ENCODE measurements around the gene TFEB.

The TFEB gene

DNA sequence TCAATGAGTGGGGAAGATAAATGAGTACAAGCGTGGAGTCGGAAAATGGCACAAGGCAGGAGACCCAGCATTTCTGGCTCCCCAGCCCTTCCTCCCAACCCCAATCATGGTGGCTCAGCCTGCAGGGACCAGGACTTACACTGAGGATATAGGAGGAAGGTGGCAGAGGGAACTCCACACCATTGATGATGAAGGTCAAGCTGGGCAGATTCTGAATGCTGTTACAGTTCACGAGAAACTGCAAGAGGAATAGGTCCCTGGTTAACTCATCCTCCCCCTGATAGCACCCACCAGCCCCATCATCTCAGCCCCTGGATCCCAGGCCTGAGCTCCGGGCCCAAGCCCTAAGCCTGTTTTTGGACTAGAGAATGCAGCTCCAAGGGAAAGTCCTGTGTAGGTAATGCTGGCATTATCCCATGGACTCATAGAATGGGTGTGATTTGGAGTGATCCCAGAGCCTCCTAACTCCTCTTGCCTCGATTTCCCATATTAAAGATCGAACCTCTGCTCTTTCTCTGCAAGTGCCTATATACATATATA, 2.3 kb upstream of the TFEB start:
- no peak for DNase-seq (ENCODE audit: low read depth)

DNA sequence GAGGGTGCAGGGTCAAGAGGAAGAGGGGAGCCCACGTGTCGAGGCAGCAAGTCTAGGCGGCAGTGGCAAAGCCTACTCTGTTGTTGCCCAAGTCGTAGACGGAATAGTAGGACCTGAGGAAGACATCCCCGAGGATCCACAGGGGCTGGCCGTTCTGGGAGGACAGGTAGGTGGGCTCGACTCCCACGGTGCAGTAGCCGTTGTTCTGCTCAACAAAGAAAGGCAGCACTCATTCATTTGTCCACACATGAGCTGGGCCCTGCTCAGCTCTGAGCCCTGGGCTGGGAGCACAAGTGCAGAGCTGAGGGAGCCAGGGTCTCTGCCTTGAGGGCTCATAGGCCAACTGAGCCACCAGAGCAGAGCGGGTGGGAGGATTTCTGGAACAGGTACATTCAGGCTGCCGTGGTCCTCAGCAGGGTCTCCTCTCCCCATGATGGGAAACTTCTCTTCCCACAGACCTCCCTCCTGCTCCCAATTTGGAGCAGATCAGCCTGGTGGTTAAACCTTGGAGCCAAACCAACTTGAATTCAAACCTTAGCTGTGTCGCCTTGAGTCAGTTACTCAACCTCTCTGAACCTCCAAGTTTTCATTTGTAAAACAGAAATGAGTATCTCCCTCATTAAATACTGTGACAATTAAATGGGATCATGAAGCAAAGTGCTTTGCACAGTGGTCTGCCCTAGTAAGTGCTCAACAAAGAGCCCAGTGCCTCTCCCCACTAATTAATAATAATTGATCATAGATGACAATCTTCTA, 1.6 kb upstream of the TFEB start:
- DNase-seq (ENCODE audit: low read depth), result no peak

DNA sequence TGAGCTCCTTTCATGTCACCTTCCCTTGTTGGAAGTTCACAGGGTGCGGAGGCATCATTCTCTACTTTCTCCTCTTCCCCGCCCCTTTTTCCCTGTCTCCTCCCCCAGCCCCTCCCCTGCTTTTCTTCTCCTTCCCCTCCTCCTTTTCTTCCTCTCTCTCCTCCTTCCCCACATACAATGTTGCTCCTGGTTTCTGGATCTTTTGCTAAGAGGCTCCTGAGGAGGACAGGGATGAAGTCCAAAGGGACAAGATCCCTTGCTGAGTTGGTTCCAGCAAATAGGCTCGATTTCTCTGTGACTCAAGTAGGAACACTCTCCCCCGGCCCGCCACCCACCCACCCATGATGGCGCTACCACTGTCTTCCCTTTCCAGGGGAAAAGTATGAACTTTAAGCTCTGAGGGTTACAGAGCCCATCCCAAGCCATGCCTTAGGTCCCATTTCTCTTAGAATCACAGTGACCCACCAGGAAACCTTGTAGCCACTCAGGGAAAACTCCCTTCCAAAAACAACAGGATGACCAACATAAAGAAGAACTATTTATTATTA, 852 bp upstream of the TFEB start:
- no peak for DNase-seq (ENCODE audit: low read depth)

DNA sequence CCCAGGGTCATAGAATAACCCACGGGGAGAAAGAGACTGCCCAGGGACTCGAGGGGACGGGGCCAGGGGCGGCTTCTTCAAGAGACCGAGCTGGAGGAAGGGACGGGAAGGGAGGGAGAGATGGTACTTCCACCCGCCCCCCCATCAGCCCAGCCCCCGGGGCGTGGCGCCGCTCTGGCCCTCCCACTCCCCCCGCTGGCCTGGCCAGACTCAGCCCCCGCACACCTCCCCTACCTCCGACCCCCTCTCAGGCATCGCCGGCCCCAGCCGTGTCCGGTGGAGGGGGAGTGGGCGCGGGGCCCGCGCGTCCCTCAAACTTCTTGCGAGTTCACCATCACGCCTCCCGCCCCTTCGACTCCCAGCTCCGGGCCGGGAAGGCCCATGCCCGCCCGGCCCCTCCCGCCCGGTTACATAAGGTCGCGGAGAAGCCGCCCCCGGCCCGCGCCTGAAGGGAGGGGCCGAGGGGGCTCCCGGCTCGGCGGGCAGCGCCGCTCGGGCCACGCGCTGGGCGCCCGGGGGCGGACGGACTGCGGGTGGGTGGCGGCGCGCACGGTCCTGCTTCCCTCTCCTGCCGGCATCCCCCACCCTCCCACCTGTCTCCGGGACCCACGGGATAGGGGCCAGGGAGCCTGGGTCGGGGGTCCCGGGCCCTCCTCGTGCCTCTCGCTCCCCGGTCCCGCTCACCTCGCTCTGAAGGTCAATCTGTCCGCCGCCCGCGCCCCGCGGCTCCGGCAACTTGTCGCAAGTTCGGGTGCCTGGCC, 562 bp downstream of the TFEB start:
- DNase-seq (ENCODE audit: low read depth), result peak; percentile 60

DNA sequence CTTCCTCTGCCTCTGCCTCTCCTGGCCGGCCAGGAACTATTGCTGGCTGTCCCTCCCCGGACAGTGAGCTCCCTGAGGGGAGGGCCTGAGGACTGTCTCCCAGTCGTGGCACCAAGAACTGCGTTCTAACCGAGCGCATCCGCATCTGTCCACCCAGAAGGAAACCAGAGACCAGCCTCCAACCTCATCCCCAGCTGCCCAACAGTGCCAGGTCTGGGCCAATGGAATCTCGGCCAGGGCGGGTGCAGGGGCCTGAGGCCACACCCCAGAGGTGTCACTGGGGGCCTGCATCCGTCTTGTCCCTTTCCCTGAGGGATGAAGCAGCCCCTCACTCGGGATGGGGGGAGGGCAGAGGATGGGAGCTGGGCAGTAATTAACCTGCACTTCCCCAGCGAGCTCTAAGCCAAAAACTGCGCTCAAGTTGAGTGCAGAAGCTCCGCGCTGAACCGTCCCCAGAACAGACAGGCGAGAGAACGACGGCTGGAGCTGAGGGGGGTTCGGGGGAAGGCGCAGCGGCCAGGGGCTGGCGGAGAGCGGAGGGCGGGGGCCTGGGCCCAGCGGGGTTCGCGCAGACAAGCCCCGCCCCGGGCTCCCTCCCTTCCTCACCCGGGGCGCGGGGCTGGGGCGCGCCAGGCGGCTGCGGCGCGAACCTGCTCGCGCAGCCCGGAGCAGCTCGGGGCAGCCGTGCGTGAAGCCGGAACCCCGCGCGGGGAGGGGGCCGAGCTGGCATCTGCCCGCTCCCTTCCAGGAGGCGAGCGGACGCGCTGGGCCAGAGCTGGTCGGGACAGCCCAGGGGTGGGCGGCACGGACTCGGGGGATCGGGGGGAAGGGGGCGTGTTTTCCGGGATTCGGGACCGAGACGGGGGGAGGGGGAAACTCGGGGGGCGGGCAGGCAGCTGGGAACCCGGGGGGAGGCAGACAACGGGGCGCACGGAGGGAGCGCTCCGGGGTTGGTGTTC, 1.4 kb downstream of the TFEB start:
- peak; percentile 55 for DNase-seq (ENCODE audit: low read depth)

DNA sequence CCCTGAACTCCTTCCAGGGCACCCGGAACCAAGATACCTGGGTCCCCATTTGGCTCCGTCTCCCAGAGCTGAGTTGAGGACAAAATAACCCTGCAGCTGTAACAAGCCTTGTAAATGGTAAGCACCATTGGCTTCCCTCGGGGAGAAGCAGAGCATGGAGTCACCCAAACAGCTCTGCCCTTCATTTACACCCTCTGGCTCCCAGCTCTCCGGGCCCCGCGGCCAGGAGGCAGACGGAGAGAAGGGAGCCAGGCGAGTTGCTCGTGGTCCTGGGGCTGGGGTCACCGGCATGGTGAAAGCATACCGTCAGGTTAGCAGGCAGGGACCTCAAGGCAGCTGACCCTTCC, 2.1 kb downstream of the TFEB start:
- DNase-seq (ENCODE audit: low read depth), result no peak

DNA sequence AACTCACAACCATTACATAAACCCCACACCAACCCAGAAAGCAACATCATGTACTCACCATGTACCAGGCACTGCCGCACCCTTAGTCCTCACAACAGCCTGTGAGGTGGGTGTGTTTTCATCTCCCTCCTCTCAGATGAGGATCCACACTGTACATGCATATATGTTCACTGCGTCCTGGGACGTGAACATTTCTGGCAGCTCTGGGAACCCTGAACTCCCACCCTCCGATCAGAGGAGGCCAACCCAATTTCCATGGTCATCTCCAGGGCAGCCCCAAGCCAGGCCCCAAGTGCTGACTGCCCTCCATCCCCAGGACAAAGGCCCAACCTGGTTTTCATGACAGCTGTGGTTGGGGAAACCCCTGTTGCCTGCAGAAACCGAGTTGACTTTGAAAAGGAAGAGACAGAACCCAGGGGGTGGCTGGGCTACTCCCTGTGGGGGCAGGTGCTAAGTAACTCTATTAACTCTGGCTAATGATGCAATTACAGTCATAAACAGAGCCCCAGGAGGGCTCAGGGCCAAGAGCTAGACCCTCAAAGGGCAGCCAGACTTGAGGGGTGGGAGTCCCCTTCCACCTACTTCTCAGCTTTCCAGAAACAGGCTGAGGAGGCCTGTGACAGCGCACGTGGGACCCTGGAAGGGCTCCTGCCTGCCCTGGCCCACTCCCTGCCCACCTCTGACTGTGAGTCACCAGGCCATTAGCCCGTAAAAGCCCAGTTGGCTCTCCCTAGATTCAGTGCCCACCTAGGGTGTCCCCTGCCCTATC, 2.6 kb downstream of the TFEB start:
- peak; percentile 40 for DNase-seq (ENCODE audit: low read depth)

DNA sequence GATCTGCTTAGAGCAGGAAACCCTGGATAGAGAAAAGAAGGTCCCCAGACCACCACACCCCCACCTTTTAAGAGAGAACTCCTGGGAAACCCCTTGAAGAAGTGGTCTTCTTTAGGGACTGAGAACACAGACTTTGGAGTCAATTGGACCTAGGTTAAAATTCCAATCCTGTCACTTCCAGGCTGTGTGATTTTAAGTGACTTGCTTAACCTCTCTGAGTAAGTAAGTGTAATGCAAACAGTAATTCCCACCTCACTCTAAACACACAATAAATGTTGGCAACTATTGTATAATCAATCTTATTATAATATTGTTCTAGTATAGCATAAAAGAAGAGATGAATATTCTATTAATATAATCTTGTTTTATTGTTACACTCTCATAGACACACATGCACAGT, 3.3 kb downstream of the TFEB start:
- DNase-seq (ENCODE audit: low read depth), result no peak

DNA sequence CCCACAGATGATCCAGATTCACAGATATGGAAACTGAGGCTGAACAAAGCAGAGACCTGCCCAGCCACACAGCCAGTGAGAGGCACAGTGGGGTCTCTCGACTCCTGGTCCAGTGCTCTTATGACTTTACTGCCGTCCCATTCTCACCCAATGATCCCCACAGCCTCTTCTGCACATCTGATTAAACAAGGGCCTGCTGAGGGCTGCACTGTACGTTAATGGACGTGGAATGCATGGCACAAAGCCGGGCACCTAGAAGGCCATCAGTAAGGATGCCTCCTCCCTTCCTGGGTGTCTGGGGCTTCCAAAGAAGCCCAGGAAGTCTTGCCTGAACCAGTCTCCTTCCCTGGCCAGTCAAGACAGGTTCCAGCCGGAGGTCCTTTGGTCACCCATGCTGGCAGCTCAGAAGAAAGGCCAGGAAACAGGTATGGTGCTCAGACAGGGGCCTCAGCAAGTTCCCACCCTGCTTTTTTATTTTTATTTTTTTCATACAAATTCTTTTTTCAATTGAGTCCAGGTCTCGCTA, 3.8 kb downstream of the TFEB start:
- DNase-seq (ENCODE audit: low read depth), result no peak

DNA sequence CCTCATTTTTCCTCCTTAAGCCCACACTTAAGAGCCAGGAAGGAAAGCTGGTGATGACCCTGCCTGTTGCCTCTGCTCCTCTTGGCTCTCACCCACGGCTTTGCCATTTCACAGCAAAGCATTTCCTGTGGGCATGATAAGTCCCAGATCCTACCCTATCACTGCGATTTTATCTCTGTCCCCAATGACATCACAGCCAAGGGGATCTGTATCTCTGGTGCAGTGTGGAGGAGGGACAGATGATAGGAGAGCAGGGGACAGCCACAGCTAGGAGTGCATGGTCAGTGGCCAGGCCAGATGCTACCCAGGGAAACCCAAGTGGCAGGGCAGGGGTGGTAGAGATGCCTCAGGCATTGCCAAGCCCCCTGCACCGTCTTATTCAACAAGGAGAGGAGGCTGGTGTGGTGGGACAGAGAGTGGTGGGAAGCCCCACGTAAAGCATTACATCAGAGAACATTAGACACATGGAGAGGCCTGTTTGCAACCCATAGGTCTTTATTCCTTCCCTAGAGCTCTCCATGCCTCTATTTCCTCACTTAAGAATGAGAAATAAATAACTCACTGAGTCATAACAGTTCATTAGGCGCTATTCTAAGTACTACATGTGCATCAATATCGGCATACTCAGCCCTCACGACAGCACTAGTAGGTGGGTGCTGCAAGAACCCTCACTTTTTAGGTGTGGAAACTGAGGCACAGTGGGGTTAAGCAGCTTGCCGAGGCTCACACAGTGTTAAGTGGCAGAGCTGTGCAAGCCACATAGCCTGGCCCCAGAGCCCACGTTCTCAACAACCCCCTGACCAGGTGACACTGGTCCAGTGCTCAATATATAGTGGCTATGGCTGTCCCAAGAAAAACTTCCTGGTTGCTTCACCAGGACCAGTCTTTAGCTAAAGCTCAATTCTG, 4.6 kb downstream of the TFEB start:
- no peak for DNase-seq (ENCODE audit: low read depth)

DNA sequence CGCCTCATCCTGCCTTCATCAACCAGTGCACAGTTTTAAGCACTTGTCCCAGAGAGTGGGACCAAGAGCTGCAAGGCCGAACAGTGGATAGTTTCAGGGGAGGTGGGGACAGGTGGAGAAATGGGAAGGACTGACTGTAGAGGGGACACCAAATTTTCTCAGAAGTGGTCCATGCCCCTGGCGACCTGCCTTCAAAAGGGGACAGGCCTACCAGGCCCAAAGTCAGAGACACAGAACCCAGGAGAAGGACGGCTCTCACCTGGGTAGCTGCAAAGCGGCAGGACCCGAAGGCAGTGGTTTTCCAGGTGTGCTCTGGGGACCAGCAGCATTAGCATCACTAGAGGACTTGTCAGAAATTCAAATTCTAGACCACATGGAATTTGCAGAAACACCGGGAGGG, 5.8 kb downstream of the TFEB start:
- DNase-seq (ENCODE audit: low read depth), result no peak

DNA sequence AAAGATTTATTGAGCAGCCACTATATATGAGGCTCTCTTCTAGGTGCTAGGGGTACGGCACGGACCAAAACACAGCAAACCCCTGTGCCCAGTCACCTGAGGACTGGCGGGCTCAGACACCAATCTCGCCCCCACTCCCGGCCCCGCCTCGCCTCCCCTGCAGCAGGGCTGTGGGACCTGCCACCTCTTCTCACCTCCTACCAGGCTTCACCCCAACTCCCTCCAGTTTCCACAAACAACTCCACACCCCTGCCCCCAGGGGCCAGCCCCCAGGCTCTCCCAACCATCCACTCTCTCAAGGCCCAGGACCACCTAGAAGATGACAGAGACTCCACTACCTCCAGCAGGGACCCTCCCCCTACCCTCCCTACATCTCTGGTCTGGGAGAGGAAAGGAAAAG, 6.5 kb downstream of the TFEB start:
- DNase-seq (ENCODE audit: low read depth), result no peak

DNA sequence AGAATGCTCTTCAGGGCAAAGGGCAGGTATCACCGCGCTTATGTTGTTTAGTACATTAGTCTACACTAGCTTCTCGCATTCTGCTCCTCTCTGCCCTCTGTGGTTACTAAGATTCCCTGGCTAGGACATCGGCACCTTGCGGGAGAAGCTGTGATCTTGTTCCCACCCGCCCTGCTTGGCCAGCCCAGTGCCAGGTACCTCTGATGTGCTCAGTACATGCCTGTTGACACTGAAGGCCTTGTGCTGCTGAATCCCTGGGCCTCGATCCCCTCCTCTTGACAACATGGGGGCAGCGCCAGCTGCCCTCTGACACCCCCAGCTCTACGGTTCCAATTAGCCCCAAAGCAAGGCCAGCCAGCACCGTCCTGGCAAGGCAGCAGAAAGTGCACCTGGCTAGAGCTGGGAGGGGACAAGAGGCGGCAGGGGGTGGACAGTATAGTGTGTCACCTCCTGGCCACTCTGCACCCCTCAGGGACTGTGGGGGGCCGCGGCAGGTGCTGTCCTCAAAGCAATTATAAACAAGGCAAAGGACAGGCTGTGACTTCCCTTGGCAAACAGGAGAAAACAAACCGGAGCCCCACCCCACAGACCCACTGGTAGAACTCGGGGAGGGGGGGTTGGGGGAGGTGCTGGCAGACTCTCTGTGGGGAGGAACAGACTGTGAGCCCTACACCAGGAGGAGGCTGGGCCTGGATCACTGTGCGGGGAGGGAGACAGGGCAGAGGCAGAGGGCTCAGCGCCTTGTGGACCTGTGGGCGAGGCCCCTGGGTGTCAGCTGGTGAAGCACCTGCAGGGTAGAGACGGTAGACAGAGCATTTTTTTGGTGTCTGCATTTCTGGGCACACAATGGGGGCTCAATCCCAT, 7.1 kb downstream of the TFEB start:
- no peak for DNase-seq (ENCODE audit: low read depth)

DNA sequence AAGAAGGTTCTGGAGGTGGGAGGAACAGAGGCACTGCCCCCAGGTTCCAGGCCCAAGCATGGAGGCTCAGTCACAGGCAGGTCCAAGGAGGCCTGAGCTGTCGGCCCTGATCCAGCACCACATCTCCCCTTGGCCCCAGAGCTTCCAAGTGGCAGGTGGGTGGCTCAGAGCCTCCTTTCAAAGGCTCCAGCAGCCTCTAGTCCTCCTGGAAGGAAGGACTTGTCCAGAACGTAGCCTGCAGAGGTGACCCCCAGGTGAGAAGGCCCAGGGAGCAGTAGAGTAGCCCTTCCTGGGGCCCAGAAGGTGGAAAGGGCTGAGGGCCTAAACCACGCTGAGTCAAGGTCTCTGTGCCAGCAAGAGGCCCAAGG, 7.7 kb downstream of the TFEB start:
- no peak for DNase-seq (ENCODE audit: low read depth)

DNA sequence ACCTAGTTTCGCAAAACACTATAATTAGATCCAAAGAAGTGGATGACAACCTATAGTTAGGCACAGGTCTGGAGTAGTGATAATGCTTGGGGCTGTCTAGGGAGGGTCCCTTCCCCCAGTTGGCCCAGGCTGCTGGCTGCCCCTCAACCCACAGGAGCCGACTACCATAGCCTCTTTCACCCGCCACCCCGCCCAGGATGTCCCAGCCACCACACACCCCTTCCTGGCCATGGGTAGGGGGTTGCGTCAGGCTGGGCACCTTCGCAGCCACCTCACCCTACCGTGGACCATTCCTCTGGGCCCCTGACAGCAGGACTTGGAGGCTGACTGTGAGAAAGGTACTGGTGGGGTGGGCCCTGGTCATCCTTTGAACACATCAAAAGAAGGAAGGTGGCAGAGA, 8.5 kb downstream of the TFEB start:
- DNase-seq (ENCODE audit: low read depth), result no peak

DNA sequence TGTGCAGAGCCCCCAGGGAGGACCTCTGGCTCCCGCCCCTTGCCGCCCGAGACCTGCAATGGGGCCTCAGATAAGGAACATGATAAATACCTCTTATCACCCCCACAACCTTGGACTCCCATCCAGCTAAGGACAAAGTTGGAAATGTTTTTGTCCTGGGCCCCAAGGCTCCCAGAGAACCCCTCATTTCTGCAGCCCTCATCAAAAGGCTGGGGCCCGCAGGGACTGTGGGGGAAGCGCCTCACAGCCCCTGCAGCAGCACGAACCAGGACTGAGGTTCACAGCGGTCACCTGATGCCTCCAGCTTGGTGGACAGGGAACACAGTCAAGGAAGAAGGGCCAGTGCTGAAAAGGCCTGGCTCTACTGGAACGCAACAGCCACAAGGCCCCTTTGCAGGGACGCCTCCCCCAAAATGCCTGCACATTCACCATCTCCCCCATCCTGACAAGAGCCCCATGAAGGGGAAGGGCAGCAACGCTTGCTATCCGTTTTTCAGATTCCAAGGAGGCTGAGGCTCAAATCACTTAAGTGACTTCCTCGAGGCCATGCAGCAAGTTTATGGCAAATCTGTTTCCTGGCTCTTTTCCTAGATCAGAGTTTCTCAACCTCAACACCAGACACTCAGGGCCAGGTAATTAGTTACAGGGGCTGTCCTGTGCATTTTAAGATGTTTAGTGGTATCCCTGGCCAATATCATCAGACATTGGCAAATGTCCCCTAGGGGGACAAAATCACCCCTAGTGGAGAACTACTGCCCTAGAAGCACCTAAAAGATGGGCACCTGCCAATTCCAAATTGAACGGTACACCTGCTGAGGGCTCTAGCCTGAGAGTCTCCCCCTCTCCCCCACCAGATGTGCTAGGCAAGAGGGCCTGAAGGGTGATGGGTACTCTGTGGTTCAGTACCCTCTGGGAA, 10.6 kb downstream of the TFEB start:
- no peak for DNase-seq (ENCODE audit: low read depth)

DNA sequence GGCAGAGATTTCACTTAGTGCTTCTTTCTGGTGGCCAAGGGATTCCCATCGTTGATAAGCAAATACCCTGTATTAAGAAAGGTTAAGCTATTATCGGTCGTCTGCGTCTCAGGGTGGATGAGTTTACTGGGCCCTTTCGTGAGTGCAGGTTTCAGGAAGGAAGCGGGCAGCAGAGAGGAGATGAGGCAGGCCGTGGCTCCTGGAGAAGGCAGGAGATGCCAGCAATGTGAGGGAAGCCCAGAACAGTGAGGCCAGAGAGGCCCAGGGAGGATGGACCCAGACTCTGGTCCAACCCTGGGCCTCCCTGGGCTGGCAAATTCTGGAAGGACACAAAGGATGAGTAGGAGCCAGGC, 11.2 kb downstream of the TFEB start:
- no peak for DNase-seq (ENCODE audit: low read depth)
